ENCODE results near the gene KRTAP4-6.
"Not testable (repeated sequence)": the region's sequence is repeated elsewhere in the genome, so short reads cannot be mapped to it uniquely, and the experiment has no call there.

Gene KRTAP4-6

GRCh38 chr17:41153856-41154255 lies 13.5 kb upstream of the KRTAP4-6 start:
- TF ChIP-seq CTCF (IDR thresholded peaks at IDR 0.05; ENCODE audit: insufficient read depth, missing control alignments) = no peak
- FAIRE-seq = no peak
- DNase-seq (ENCODE audit: insufficient read length, low spot score) = no peak

GRCh38 chr17:41151525-41151924 lies 11.2 kb upstream of the KRTAP4-6 start:
- no peak for TF ChIP-seq CTCF (IDR thresholded peaks at IDR 0.05; ENCODE audit: insufficient read depth, missing control alignments)
- FAIRE-seq (no peak), DNase-seq (ENCODE audit: insufficient read length, low spot score) (no peak)

GRCh38 chr17:41150026-41150425 lies 9.7 kb upstream of the KRTAP4-6 start:
- FAIRE-seq = no peak
- no peak for DNase-seq (ENCODE audit: insufficient read length, low spot score)
- no peak for TF ChIP-seq CTCF (IDR thresholded peaks at IDR 0.05; ENCODE audit: insufficient read depth, missing control alignments)

GRCh38 chr17:41149652-41149985 lies 9.3 kb upstream of the KRTAP4-6 start, which contains the start of gene KRTAP4-5:
TSS of gene KRTAP4-5 (minus strand) at chr17:41149825. CDS start at chr17:41149767, 58 bp downstream.
- FAIRE-seq (no peak), DNase-seq (ENCODE audit: insufficient read length, low spot score) (no peak)
- TF ChIP-seq CTCF (IDR thresholded peaks at IDR 0.05; ENCODE audit: insufficient read depth, missing control alignments) = no peak

GRCh38 chr17:41148971-41149651 lies 8.8 kb upstream of the KRTAP4-6 start:
- FAIRE-seq; DNase-seq (ENCODE audit: insufficient read length, low spot score): not testable (repeated sequence)

GRCh38 chr17:41147531-41148204 lies 7.3 kb upstream of the KRTAP4-6 start:
- FAIRE-seq (no peak), DNase-seq (ENCODE audit: insufficient read length, low spot score) (no peak)
- no peak for TF ChIP-seq CTCF (IDR thresholded peaks at IDR 0.05; ENCODE audit: insufficient read depth, missing control alignments)

GRCh38 chr17:41145261-41145660 lies 4.9 kb upstream of the KRTAP4-6 start:
- no peak for DNase-seq (ENCODE audit: insufficient read length, low spot score)
- no peak for TF ChIP-seq CTCF (IDR thresholded peaks at IDR 0.05; ENCODE audit: insufficient read depth, missing control alignments)
- FAIRE-seq = no peak

Measured in D721Med (cell line).